ENCODE measurements around the gene KDM4B. TPM values are rescaled to one million over a fixed set of nuclear protein-coding genes. Genes with fewer than 3 reads are reported as not detected.

The KDM4B gene
- total and polyA plus RNA-seq, 3 donors from 2014 or later: 33.3 to 72.7 (median 67.7) TPM

GRCh38 chr19:4976401-4977298, 7.7 kb downstream of the KDM4B start:
- no peak overlapping the region for H3K4me3 ChIP-seq
- DNase-seq: peak; percentile 88
- no peaks in the 10 kb centered on the region for H3K27me3 ChIP-seq
- H3K27ac ChIP-seq: peak overlapping the region; percentile 64 to 84
- H3K4me1 ChIP-seq: peaks cover 28% of the 10 kb centered on the region
- WGBS, 2 donors: 47 to 58% methylated on average over 33 of the region's 33 CpGs
- H3K36me3 ChIP-seq (ENCODE audit: low read depth, missing control alignments): no peaks in the 10 kb centered on the region
- intact Hi-C loops (cut with DNase I; ENCODE audit: low total_unique reads): no loop called here
- no peaks in the 10 kb centered on the region for H3K9me3 ChIP-seq
- TF ChIP-seq POLR2A (IDR thresholded peaks at IDR 0.05): no peak
- TF ChIP-seq, protein P1, sequence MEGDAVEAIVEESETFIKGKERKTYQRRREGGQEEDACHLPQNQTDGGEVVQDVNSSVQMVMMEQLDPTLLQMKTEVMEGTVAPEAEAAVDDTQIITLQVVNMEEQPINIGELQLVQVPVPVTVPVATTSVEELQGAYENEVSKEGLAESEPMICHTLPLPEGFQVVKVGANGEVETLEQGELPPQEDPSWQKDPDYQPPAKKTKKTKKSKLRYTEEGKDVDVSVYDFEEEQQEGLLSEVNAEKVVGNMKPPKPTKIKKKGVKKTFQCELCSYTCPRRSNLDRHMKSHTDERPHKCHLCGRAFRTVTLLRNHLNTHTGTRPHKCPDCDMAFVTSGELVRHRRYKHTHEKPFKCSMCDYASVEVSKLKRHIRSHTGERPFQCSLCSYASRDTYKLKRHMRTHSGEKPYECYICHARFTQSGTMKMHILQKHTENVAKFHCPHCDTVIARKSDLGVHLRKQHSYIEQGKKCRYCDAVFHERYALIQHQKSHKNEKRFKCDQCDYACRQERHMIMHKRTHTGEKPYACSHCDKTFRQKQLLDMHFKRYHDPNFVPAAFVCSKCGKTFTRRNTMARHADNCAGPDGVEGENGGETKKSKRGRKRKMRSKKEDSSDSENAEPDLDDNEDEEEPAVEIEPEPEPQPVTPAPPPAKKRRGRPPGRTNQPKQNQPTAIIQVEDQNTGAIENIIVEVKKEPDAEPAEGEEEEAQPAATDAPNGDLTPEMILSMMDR (IDR thresholded peaks at IDR 0.05): no peak

- no peak for TF ChIP-seq POLR2A (IDR thresholded peaks at IDR 0.05)
- TF ChIP-seq, protein P1 (IDR thresholded peaks at IDR 0.05): no peak
- Histone ChIP-seq H3K27me3 (no peaks in the 10 kb centered on the region), H3K9me3 (no peaks in the 10 kb centered on the region), H3K27ac (peak overlapping the region in 1 of 2 donors; percentile 84), H3K4me1 (peaks cover 22% of the 10 kb centered on the region), H3K36me3 (ENCODE audit: low read depth, missing control alignments) (no peaks in the 10 kb centered on the region), H3K4me3 (no peak overlapping the region)
- peak; percentile 42 for DNase-seq
- intact Hi-C loops (cut with DNase I; ENCODE audit: low total_unique reads): no loop called here
- WGBS, 2 donors: 68 to 80% methylated on average over 12 to 36 of the region's 36 CpGs
Observed at GRCh38 chr19:4977299-4978174, 8.6 kb downstream of the KDM4B start.

GRCh38 chr19:4979211-4979807, 10.4 kb downstream of the KDM4B start:
- intact Hi-C loops (cut with DNase I; ENCODE audit: low total_unique reads): no loop called here
- Histone ChIP-seq H3K9me3 (no peaks in the 10 kb centered on the region), H3K36me3 (ENCODE audit: low read depth, missing control alignments) (no peaks in the 10 kb centered on the region), H3K27ac (no peak overlapping the region), H3K4me1 (peaks cover 26% of the 10 kb centered on the region), H3K4me3 (no peak overlapping the region), H3K27me3 (no peaks in the 10 kb centered on the region)
- TF ChIP-seq POLR2A (IDR thresholded peaks at IDR 0.05): no peak
- DNase-seq: no peak
- WGBS, 2 donors: 79 to 94% methylated on average over 6 to 8 of the region's 8 CpGs

DNA sequence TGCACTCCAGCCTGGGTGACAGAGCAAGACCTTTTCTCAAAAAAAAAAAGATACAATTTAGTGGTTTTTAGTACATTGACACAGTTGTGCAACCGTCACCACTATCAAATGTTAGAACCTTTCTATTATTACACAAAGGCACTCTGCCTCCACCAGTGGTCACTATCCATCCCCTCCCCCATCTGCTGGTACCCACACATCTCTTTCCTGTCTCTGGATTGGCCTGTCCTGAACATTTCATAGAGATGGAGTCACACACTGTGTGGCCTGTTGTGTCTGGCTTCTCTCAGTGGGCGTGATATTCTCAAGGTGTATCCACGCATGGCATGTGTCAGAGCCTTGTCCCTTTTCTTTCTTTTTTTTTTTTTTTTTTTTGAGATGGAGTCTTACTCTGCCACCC, 11.2 kb downstream of the KDM4B start:
- TF ChIP-seq POLR2A (IDR thresholded peaks at IDR 0.05): no peak
- TF ChIP-seq, protein P1 (IDR thresholded peaks at IDR 0.05): no peak
- H3K27me3 ChIP-seq: no peaks in the 10 kb centered on the region
- 72 to 82% methylated on average over 3 of the region's 3 CpGs for WGBS, 2 donors
- no peaks in the 10 kb centered on the region for H3K36me3 ChIP-seq (ENCODE audit: low read depth, missing control alignments)
- no peak overlapping the region for H3K27ac ChIP-seq
- intact Hi-C loops (cut with DNase I; ENCODE audit: low total_unique reads): no loop called here
- H3K9me3 ChIP-seq: no peaks in the 10 kb centered on the region
- no peak for DNase-seq
- peaks cover 26% of the 10 kb centered on the region for H3K4me1 ChIP-seq
- H3K4me3 ChIP-seq: no peak overlapping the region
